GM18511 (cell line): ENCODE results near the gene CASP5.
A peak's percentile ranks its signal among the peaks of the same experiment; 100 is the strongest.

Source experiments
- ATAC-seq: cut with Tn5 transposase; IDR thresholded peaks from one replicate; pipeline ENCODE4 v1.9.1; 2021; ENCODE audit warnings: mild to moderate bottlenecking, moderate library complexity; ENCODE audit not compliant: unreplicated experiment

Gene CASP5

DNA sequence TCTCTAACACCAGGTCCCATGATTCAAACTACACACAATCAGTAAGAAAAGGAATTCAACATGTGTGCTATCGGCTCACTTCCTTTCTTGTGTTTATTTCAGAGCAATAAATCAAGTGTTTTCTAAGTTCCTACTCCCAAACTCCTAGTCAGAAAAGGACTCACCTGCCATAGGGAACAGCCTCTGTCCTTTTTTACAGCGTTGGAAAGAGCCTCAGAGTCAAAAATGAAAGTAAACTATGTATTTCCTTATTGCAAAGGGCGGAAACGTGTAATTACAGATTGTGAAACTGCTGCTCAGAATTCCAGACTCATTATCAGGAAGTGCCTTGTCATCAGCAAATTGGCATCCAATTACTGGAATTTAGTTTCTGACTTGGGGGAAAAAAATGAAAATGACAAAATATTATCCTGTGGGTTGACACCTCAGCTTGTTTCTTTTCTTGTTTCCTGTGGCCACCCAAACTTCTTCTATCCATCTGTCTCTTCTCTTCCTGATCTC lies 54.6 kb downstream of the CASP5 start, which contains the start of gene CASP4:
Gene CASP4 (minus strand): TSS at position 220 of the 501 bp plus-strand sequence. CDS start 49 bp downstream, at position 171.
- peak; percentile 90 for ATAC-seq

GRCh38 chr11:104967534-104968354 lies 55.2 kb downstream of the CASP5 start:
- ATAC-seq: peak; percentile 10

DNA sequence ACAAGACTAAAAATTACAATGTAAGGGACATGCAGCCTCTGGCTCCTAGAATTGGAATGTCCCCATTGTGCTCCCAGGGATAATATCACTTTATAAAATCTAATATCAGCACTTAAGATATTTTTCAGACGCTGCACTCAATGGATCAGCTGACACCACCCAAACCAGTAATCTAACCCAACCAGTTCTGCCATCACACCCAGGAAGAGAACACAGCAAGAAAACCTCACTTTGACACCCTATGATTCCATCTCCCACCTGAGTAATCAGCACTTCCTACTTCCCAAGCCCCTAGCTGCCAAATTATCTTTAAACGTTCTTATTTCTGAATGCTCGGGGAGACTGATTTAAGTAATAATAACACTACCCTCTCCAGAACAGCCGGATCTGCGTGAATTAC lies 57.2 kb downstream of the CASP5 start:
- ATAC-seq: no peak

DNA sequence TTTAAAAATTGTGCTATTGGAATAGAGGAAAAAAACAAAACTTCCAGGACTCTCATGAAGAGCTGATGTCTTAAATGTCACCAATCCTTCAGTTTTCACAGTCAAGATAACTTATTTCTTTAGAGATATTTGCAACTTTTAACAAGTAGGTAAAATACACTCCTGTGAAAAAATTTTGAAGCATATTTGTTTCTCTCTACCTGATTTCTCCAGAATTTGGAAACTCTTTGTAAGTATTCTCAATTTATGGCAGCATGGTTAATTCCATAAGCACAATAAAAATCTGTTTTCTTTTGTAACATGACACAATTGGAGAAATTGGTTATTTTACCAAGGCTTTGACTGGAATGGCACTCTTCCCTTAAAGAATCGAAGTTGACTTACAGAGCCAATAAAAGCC lies 58.7 kb downstream of the CASP5 start:
- ATAC-seq: no peak

- no peak for ATAC-seq
Measured at GRCh38 chr11:104962852-104963251, 60.1 kb downstream of the CASP5 start.

- no peak for ATAC-seq
Measured at GRCh38 chr11:104957280-104957679, 65.7 kb downstream of the CASP5 start.

DNA sequence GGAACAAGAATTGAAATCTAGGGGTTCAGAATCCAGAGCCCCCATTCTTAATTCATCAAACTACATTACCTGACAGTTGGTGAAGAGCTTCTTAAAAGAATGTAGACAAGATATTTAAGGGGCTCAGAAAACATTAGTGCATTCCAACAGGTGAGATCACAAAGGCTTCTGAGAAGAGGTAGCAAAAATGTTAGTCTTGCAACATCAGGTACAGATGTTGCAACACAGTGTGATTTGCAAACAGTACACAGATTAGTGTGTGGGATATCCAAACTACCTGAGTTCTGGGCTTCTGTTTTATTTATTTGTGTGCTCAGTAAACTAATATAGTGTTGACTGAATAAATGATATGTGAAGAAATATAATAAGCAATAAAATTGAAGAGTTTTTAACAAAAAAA lies 66.4 kb downstream of the CASP5 start:
- ATAC-seq: no peak

GRCh38 chr11:104946907-104947306 lies 76.1 kb downstream of the CASP5 start:
- peak; percentile 98 for ATAC-seq
